Mesothelial cell of epicardium (in vitro differentiated cells): ENCODE measurements around the gene SEC61B. TPM values are rescaled to one million over a fixed set of nuclear protein-coding genes. Genes with fewer than 3 reads are reported as not detected.

Experiments
- DNase-seq, 2 experiments: peaks; one replicate each; pipeline ENCODE4 v3.0.0; 2021; ENCODE audit warnings: low spot score in 2 of 2; ENCODE audit not compliant: unreplicated experiment in 2 of 2
- H3K27ac Mint-ChIP-seq: 2 replicates; pipeline ENCODE4 v1.8.0; 2021; ENCODE audit warnings: mixed read lengths
- H3K27me3 Mint-ChIP-seq: 2 replicates; pipeline ENCODE4 v1.8.0; 2021; ENCODE audit warnings: low read depth, mixed read lengths
- H3K36me3 Mint-ChIP-seq: 2 replicates; pipeline ENCODE4 v1.8.0; 2021; ENCODE audit warnings: mixed read lengths
- H3K4me1 Mint-ChIP-seq: 2 replicates; pipeline ENCODE4 v1.8.0; 2021; ENCODE audit warnings: mixed read lengths
- H3K4me3 Mint-ChIP-seq: 2 replicates; pipeline ENCODE4 v1.8.0; 2021; ENCODE audit warnings: mild to moderate bottlenecking, moderate library complexity, mixed read lengths
- H3K9me3 Mint-ChIP-seq: 2 replicates; pipeline ENCODE4 v1.8.0; 2021; ENCODE audit warnings: mixed read lengths
- total RNA-seq: library from RNA; stranded (reverse); gene quantifications from 3 replicates; pipeline ENCODE4 v1.2.1, GENCODE V29; 2021
- TF ChIP-seq, protein P1 (sequence below): fragments of 200-600 bp; sonication (generic); IDR thresholded peaks from one replicate; pipeline ENCODE4 v1.5.0; 2021; ENCODE audit warnings: antibody characterized with exemption; ENCODE audit not compliant: unreplicated experiment

Gene SEC61B
- total RNA-seq, 1 donor from 2014 or later = 132 TPM

DNA sequence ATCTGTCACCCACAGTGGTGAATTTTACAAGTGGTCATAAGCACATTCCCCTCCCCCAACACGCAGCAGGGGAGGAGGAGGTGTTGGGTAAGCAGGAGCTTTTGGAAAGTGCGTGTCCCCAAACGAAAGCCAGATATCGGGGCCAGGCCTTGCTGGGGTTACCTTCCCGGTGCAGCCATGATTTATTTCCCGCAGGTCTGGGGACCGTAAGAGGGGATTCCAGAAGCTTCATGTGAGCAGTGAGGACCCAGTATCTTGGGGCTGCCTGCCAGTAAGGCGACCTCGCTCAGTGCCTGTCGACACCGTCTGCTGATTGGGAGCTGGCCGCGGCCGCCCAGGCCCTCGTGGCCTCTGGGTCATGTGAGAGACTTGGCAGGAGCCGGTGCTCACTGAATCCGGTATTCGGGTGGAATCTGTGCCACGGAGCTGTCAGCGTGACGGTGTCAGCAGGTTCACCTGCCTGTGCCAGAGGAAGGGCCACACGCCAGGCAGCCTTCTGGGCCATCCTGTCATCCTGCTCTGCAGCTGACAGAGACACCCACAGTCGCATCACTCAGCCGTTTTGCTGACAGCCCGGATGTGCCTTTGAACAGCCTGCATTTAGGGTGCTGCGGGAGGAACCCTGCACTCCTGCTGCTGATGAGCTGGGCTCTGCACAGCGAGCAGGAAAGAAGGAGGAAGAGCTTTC is 37.3 kb downstream of the SEC61B start:
- no peaks in the 10 kb centered on the region for H3K27me3 Mint-ChIP-seq
- no peak for DNase-seq
- TF ChIP-seq, protein P1, sequence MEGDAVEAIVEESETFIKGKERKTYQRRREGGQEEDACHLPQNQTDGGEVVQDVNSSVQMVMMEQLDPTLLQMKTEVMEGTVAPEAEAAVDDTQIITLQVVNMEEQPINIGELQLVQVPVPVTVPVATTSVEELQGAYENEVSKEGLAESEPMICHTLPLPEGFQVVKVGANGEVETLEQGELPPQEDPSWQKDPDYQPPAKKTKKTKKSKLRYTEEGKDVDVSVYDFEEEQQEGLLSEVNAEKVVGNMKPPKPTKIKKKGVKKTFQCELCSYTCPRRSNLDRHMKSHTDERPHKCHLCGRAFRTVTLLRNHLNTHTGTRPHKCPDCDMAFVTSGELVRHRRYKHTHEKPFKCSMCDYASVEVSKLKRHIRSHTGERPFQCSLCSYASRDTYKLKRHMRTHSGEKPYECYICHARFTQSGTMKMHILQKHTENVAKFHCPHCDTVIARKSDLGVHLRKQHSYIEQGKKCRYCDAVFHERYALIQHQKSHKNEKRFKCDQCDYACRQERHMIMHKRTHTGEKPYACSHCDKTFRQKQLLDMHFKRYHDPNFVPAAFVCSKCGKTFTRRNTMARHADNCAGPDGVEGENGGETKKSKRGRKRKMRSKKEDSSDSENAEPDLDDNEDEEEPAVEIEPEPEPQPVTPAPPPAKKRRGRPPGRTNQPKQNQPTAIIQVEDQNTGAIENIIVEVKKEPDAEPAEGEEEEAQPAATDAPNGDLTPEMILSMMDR = no peak
- peak overlapping the region; percentile 8 for H3K27ac Mint-ChIP-seq
- H3K4me3 Mint-ChIP-seq = no peak overlapping the region
- H3K9me3 Mint-ChIP-seq = peaks cover 4% of the 10 kb centered on the region
- peaks cover 9% of the 10 kb centered on the region for H3K4me1 Mint-ChIP-seq
- no peaks in the 10 kb centered on the region for H3K36me3 Mint-ChIP-seq

DNA sequence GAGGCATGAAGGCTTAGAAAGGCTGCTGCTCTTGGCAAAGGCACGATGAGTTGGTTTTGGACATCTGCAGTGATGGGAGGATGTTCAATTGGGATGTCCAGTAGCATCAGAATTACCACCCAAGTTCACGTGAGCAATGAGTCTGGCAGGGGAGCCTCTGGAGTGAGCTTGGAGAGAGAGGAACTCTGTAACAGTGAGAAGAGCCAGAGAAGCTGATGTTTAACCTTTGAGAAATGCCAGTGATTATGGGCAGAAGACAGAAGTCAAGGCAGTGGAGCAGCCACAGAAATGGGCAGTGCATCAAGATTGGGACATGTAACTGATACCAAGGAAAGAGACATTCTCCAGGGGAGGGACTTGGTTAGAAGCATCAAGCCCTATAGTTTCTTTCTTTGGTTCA is 39.8 kb downstream of the SEC61B start:
- Mint-ChIP-seq H3K9me3 (peaks cover 4% of the 10 kb centered on the region), H3K4me3 (no peak overlapping the region), H3K27me3 (no peaks in the 10 kb centered on the region), H3K27ac (no peak overlapping the region), H3K4me1 (peaks cover 12% of the 10 kb centered on the region), H3K36me3 (no peaks in the 10 kb centered on the region)
- TF ChIP-seq, protein P1 = no peak
- DNase-seq = no peak

DNA sequence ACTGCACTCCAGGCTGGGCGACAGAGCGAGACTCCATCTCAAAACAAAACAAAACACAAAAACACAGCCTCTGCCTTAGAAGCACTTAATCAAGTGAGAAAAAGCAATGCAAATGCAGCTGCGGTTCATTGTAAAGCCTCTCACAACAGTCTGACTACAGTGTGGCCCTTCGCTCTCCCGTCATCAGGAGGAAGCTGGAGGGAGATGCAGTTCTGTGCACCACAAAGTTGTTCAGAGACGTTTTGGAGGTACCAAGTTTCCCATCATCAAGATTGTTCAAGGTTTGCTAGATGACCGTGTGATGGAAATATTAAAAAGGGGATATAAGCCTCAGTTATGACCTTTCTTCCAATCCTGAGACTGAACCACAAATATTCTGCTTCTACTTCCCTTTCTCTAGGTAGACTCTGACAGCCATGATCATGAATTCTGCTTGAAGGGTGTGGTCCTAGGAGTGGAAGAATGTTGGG is 40.9 kb downstream of the SEC61B start:
- Mint-ChIP-seq H3K27ac (no peak overlapping the region), H3K4me3 (no peak overlapping the region), H3K27me3 (no peaks in the 10 kb centered on the region), H3K4me1 (peaks cover 12% of the 10 kb centered on the region), H3K36me3 (no peaks in the 10 kb centered on the region), H3K9me3 (peaks cover 4% of the 10 kb centered on the region)
- TF ChIP-seq, protein P1 = no peak
- no peak for DNase-seq

DNA sequence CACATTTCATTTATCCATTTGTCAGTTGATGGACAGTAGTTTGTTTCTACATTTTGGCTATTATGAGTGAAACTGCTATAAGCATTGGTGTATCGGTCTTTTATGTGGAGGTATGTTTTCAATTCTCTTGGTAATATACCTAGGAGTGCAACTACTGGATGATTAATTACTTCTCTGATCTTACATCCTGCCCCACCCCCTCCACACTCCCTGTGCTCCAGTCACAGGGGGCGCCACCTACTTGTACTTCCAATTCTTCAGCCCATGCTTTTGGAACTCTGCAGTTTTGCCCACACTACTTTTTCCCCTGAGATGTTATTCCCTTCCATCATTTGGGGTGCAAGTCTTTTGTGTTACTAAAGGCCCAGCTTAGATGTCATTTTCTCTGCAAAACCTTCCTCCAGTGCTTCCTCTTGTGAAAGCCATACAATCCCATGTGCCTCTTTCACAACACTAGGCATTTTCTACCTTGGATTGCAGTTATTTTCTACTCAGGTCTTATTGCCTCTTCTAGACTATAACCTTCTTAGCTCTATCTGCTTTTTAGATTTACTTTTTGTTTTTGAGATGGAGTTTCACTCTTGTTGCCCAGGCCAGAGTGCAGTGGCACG is 42.1 kb downstream of the SEC61B start:
- TF ChIP-seq, protein P1 = no peak
- Mint-ChIP-seq H3K36me3 (no peaks in the 10 kb centered on the region), H3K4me1 (peaks cover 10% of the 10 kb centered on the region), H3K27me3 (no peaks in the 10 kb centered on the region), H3K27ac (no peak overlapping the region), H3K4me3 (no peak overlapping the region), H3K9me3 (peaks cover 4% of the 10 kb centered on the region)
- DNase-seq = no peak

DNA sequence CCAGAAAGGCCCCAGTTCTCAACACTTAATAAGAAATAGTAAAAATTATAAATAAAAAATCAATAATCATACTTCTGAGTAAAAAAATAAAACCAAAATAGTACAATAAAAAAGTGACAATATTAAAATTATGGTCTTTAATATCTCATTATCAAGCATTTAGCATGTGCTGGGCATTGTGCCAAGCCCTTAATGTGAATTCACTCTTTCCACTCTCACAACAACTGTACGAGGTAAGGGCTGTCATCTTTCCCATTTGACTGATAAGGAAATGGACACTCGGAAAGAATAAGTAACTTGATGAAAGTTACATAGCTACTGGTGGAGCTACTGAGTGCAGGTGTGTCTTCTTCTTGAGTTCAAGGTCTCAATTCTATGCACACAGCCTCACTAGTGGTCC is 43.6 kb downstream of the SEC61B start:
- H3K9me3 Mint-ChIP-seq = peaks cover 10% of the 10 kb centered on the region
- peaks cover 4% of the 10 kb centered on the region for H3K4me1 Mint-ChIP-seq
- no peak overlapping the region for H3K27ac Mint-ChIP-seq
- TF ChIP-seq, protein P1 = no peak
- DNase-seq = no peak
- H3K27me3 Mint-ChIP-seq = no peaks in the 10 kb centered on the region
- no peak overlapping the region for H3K4me3 Mint-ChIP-seq
- no peaks in the 10 kb centered on the region for H3K36me3 Mint-ChIP-seq
